Measurements from ENCODE around the gene ROBO1.

DNA sequence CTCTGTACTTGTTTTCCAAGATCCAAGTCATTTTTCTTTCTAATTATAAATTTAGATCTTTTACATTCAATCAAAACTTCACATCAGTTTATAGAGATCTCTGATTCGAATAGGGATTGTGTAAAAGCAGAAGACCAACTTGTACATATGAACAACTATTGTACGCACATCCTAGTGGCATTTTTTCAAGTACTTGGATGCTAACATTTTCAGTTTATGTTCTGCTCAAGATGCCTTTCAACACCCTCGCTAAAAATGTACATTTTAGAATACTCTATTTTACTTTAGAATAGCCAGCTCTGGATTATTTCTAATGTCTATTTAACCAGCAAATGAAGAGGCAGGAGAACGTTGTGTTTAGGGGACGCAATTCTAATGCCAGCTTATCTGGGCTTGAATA, 340.7 kb downstream of the ROBO1 start:
- TF ChIP-seq CTCF (IDR thresholded peaks at IDR 0.05) (no peak), EZH2 (IDR thresholded peaks at IDR 0.05; ENCODE audit: borderline replicate concordance, insufficient read depth, low read depth, low read length, poor library complexity, severe bottlenecking) (no peak)

All from B cell (primary cell).